ENCODE data around the gene CDKAL1. TPM values are rescaled to one million over a fixed set of nuclear protein-coding genes. Genes with fewer than 3 reads are reported as not detected.

Gene CDKAL1
- total RNA-seq, 2 experiments from 2014 or later: 23.5 to 26.9 TPM

GRCh38 chr6:20660534-20660933 is 126.3 kb downstream of the CDKAL1 start:
- Mint-ChIP-seq H3K4me3 (no peak overlapping the region), H3K27me3 (no peaks in the 10 kb centered on the region), H3K9me3 (peaks cover 2% of the 10 kb centered on the region), H3K36me3 (ENCODE audit: low read depth) (peaks cover 5% of the 10 kb centered on the region), H3K4me1 (no peaks in the 10 kb centered on the region), H3K27ac (no peak overlapping the region)
- ChIA-PET POLR2A (no interaction called here), CTCF (no interaction called here)
- no peak for DNase-seq

- CTCF ChIA-PET: no interaction called here
- Mint-ChIP-seq H3K9me3 (peaks cover 2% of the 10 kb centered on the region), H3K4me3 (no peak overlapping the region), H3K4me1 (no peaks in the 10 kb centered on the region), H3K36me3 (ENCODE audit: low read depth) (peaks cover 5% of the 10 kb centered on the region), H3K27me3 (no peaks in the 10 kb centered on the region), H3K27ac (no peak overlapping the region)
- POLR2A ChIA-PET: no interaction called here
- no peak for DNase-seq
Observed at GRCh38 chr6:20661721-20662120, 127.5 kb downstream of the CDKAL1 start.

- no peaks in the 10 kb centered on the region for H3K4me1 Mint-ChIP-seq
- H3K27me3 Mint-ChIP-seq: no peaks in the 10 kb centered on the region
- H3K4me3 Mint-ChIP-seq: no peak overlapping the region
- H3K36me3 Mint-ChIP-seq (ENCODE audit: low read depth): peaks cover 9% of the 10 kb centered on the region
- POLR2A ChIA-PET: no interaction called here
- CTCF ChIA-PET: no interaction called here
- peaks cover 2% of the 10 kb centered on the region for H3K9me3 Mint-ChIP-seq
- H3K27ac Mint-ChIP-seq: no peak overlapping the region
- DNase-seq: no peak
Observed at GRCh38 chr6:20664250-20664649, 130.0 kb downstream of the CDKAL1 start.

- peaks cover 4% of the 10 kb centered on the region for H3K36me3 Mint-ChIP-seq (ENCODE audit: low read depth)
- no peak overlapping the region for H3K27ac Mint-ChIP-seq
- H3K27me3 Mint-ChIP-seq: no peaks in the 10 kb centered on the region
Observed at GRCh38 chr6:20665290-20665689, 131.0 kb downstream of the CDKAL1 start.

GRCh38 chr6:20669571-20670314 is 135.5 kb downstream of the CDKAL1 start:
- POLR2A ChIA-PET: interaction anchor here (0.6 kb wide), 1 partner anchor 85 kb away, joined by 3 read pairs; no protein-coding TSS in a partner anchor
- H3K27ac Mint-ChIP-seq: no peak overlapping the region
- H3K27me3 Mint-ChIP-seq: no peaks in the 10 kb centered on the region
- H3K9me3 Mint-ChIP-seq: peaks cover 4% of the 10 kb centered on the region
- no peak overlapping the region for H3K4me3 Mint-ChIP-seq
- CTCF ChIA-PET: no interaction called here
- H3K36me3 Mint-ChIP-seq (ENCODE audit: low read depth): peaks cover 4% of the 10 kb centered on the region
- DNase-seq: no peak
- peaks cover 4% of the 10 kb centered on the region for H3K4me1 Mint-ChIP-seq

More at GRCh38 chr6:20665290-20665689, 131.0 kb downstream of the CDKAL1 start:
- no peak for DNase-seq
- peaks cover 4% of the 10 kb centered on the region for H3K4me1 Mint-ChIP-seq
- H3K9me3 Mint-ChIP-seq: no peaks in the 10 kb centered on the region
- H3K4me3 Mint-ChIP-seq: no peak overlapping the region
- CTCF ChIA-PET: no interaction called here
- POLR2A ChIA-PET: no interaction called here

- H3K27me3 Mint-ChIP-seq: no peaks in the 10 kb centered on the region
- POLR2A ChIA-PET: no interaction called here
Observed at GRCh38 chr6:20670750-20671149, 136.5 kb downstream of the CDKAL1 start.

GRCh38 chr6:20672038-20672437 is 137.8 kb downstream of the CDKAL1 start:
- CTCF ChIA-PET: no interaction called here
- DNase-seq: no peak
- Mint-ChIP-seq H3K4me3 (no peak overlapping the region), H3K27me3 (no peaks in the 10 kb centered on the region), H3K4me1 (peaks cover 4% of the 10 kb centered on the region), H3K27ac (no peak overlapping the region), H3K36me3 (ENCODE audit: low read depth) (peaks cover 4% of the 10 kb centered on the region), H3K9me3 (peaks cover 4% of the 10 kb centered on the region)
- POLR2A ChIA-PET: no interaction called here

More at GRCh38 chr6:20670750-20671149, 136.5 kb downstream of the CDKAL1 start:
- H3K4me1 Mint-ChIP-seq: peaks cover 4% of the 10 kb centered on the region
- no peak for DNase-seq
- H3K27ac Mint-ChIP-seq: no peak overlapping the region
- CTCF ChIA-PET: no interaction called here
- peaks cover 4% of the 10 kb centered on the region for H3K9me3 Mint-ChIP-seq
- peaks cover 4% of the 10 kb centered on the region for H3K36me3 Mint-ChIP-seq (ENCODE audit: low read depth)
- H3K4me3 Mint-ChIP-seq: no peak overlapping the region

- Mint-ChIP-seq H3K4me1 (peaks cover 4% of the 10 kb centered on the region), H3K27me3 (no peaks in the 10 kb centered on the region), H3K27ac (no peak overlapping the region), H3K4me3 (no peak overlapping the region), H3K36me3 (ENCODE audit: low read depth) (peaks cover 4% of the 10 kb centered on the region), H3K9me3 (peaks cover 4% of the 10 kb centered on the region)
- no peak for DNase-seq
- POLR2A ChIA-PET: no interaction called here
- CTCF ChIA-PET: no interaction called here
Observed at GRCh38 chr6:20673458-20673857, 139.2 kb downstream of the CDKAL1 start.

GRCh38 chr6:20674664-20675063 is 140.4 kb downstream of the CDKAL1 start:
- Mint-ChIP-seq H3K27me3 (no peaks in the 10 kb centered on the region), H3K4me1 (peaks cover under 1% of the 10 kb centered on the region), H3K4me3 (no peak overlapping the region), H3K27ac (no peak overlapping the region), H3K36me3 (ENCODE audit: low read depth) (peaks cover 3% of the 10 kb centered on the region), H3K9me3 (peaks cover 4% of the 10 kb centered on the region)
- ChIA-PET CTCF (no interaction called here), POLR2A (no interaction called here)
- DNase-seq: no peak

- Mint-ChIP-seq H3K4me1 (peaks cover 9% of the 10 kb centered on the region), H3K27me3 (no peaks in the 10 kb centered on the region), H3K9me3 (no peaks in the 10 kb centered on the region), H3K27ac (no peak overlapping the region), H3K36me3 (ENCODE audit: low read depth) (peaks cover 3% of the 10 kb centered on the region), H3K4me3 (no peak overlapping the region)
- ChIA-PET POLR2A (no interaction called here), CTCF (no interaction called here)
- DNase-seq: no peak
Observed at GRCh38 chr6:20678831-20679352, 144.6 kb downstream of the CDKAL1 start.

GRCh38 chr6:20680697-20681165 is 146.5 kb downstream of the CDKAL1 start:
- ChIA-PET POLR2A (no interaction called here), CTCF (interaction anchor here (1.1 kb wide), 1 partner anchor 32 kb away, joined by 3 read pairs; no protein-coding TSS in a partner anchor)
- no peak for DNase-seq
- H3K4me3 Mint-ChIP-seq: no peak overlapping the region
- peaks cover 3% of the 10 kb centered on the region for H3K36me3 Mint-ChIP-seq (ENCODE audit: low read depth)
- H3K27ac Mint-ChIP-seq: no peak overlapping the region
- H3K4me1 Mint-ChIP-seq: peaks cover 9% of the 10 kb centered on the region
- H3K9me3 Mint-ChIP-seq: no peaks in the 10 kb centered on the region
- no peaks in the 10 kb centered on the region for H3K27me3 Mint-ChIP-seq

- Mint-ChIP-seq H3K4me3 (no peak overlapping the region), H3K36me3 (ENCODE audit: low read depth) (peaks cover 3% of the 10 kb centered on the region), H3K9me3 (no peaks in the 10 kb centered on the region), H3K27ac (no peak overlapping the region), H3K27me3 (no peaks in the 10 kb centered on the region), H3K4me1 (peaks cover 9% of the 10 kb centered on the region)
- ChIA-PET POLR2A (no interaction called here), CTCF (interaction anchor here (1.1 kb wide), 1 partner anchor 32 kb away, joined by 3 read pairs; no protein-coding TSS in a partner anchor)
- no peak for DNase-seq
Observed at GRCh38 chr6:20681243-20681684, 147.0 kb downstream of the CDKAL1 start.

GRCh38 chr6:20684474-20684873 is 150.2 kb downstream of the CDKAL1 start:
- no peaks in the 10 kb centered on the region for H3K36me3 Mint-ChIP-seq (ENCODE audit: low read depth)

More at GRCh38 chr6:20684474-20684873, 150.2 kb downstream of the CDKAL1 start:
- ChIA-PET CTCF (no interaction called here), POLR2A (interaction anchor here (0.6 kb wide), 1 partner anchor 9 kb away, joined by 3 read pairs; no protein-coding TSS in a partner anchor)
- Mint-ChIP-seq H3K27me3 (no peaks in the 10 kb centered on the region), H3K27ac (no peak overlapping the region), H3K4me3 (no peak overlapping the region), H3K9me3 (no peaks in the 10 kb centered on the region), H3K4me1 (peaks cover 24% of the 10 kb centered on the region)
- no peak for DNase-seq
